ENCODE results near the gene C4B.

Gene C4B

GRCh38 chr6:32075781-32076180 lies 61.2 kb downstream of the C4B start:
- H3K4me3 ChIP-seq: no peak overlapping the region
- no peak for DNase-seq
- peaks cover 0 to 2% (median 0%) of the 10 kb centered on the region in 4 donors for H3K4me1 ChIP-seq
- H3K9me3 ChIP-seq: no peaks in the 10 kb centered on the region
- no peak for TF ChIP-seq CTCF (IDR thresholded peaks at IDR 0.05)
- no peak overlapping the region for H3K27ac ChIP-seq
- H3K36me3 ChIP-seq: peaks cover 26 to 63% (median 62%) of the 10 kb centered on the region in 3 donors
- H3K27me3 ChIP-seq: no peaks in the 10 kb centered on the region
- intact Hi-C loops (cut with DNase I; ENCODE audit: low total_unique reads): no loop called here

GRCh38 chr6:32076321-32076809 lies 61.8 kb downstream of the C4B start:
- Histone ChIP-seq H3K4me1 (peaks cover 0 to 8% (median 2%) of the 10 kb centered on the region in 4 donors), H3K27ac (no peak overlapping the region), H3K9me3 (no peaks in the 10 kb centered on the region), H3K4me3 (no peak overlapping the region), H3K36me3 (peaks cover 26 to 66% (median 63%) of the 10 kb centered on the region in 3 donors), H3K27me3 (no peaks in the 10 kb centered on the region)
- TF ChIP-seq CTCF (IDR thresholded peaks at IDR 0.05): no peak
- DNase-seq: peak in 1 of 2 donors; percentile 72
- intact Hi-C loops (cut with DNase I; ENCODE audit: low total_unique reads): no loop called here

- no peak overlapping the region for H3K4me3 ChIP-seq
- H3K36me3 ChIP-seq: peaks cover 13 to 64% (median 53%) of the 10 kb centered on the region in 3 donors
These were observed 65.1 kb downstream of the C4B start for GRCh38 chr6:32079566-32080290.

GRCh38 chr6:32081168-32081990 lies 66.8 kb downstream of the C4B start:
- Histone ChIP-seq H3K4me3 (no peak overlapping the region), H3K27me3 (no peaks in the 10 kb centered on the region), H3K36me3 (peaks cover 13 to 54% (median 46%) of the 10 kb centered on the region in 3 donors), H3K4me1 (peaks cover 0 to 25% (median 13%) of the 10 kb centered on the region in 4 donors), H3K27ac (peak overlapping the region; percentile 67 to 70), H3K9me3 (no peaks in the 10 kb centered on the region)
- no peak for TF ChIP-seq CTCF (IDR thresholded peaks at IDR 0.05)
- peak; percentile 81 to 90 for DNase-seq
- intact Hi-C loops (cut with DNase I; ENCODE audit: low total_unique reads): no loop called here

More at GRCh38 chr6:32079566-32080290, 65.1 kb downstream of the C4B start:
- Histone ChIP-seq H3K27me3 (no peaks in the 10 kb centered on the region), H3K4me1 (peaks cover 0 to 23% (median 12%) of the 10 kb centered on the region in 4 donors), H3K9me3 (no peaks in the 10 kb centered on the region), H3K27ac (no peak overlapping the region)
- no peak for DNase-seq
- intact Hi-C loops (cut with DNase I; ENCODE audit: low total_unique reads): no loop called here
- no peak for TF ChIP-seq CTCF (IDR thresholded peaks at IDR 0.05)

- no peaks in the 10 kb centered on the region for H3K9me3 ChIP-seq
- intact Hi-C loops (cut with DNase I; ENCODE audit: low total_unique reads): no loop called here
- DNase-seq: no peak
These were observed 67.9 kb downstream of the C4B start for GRCh38 chr6:32082478-32082877.

More at GRCh38 chr6:32082478-32082877, 67.9 kb downstream of the C4B start:
- Histone ChIP-seq H3K27me3 (no peaks in the 10 kb centered on the region), H3K36me3 (peaks cover 13 to 49% (median 41%) of the 10 kb centered on the region in 3 donors), H3K4me1 (peaks cover 0 to 36% (median 22%) of the 10 kb centered on the region in 4 donors), H3K4me3 (no peak overlapping the region), H3K27ac (peak overlapping the region; percentile 67 to 70)
- TF ChIP-seq CTCF (IDR thresholded peaks at IDR 0.05): no peak
